Activated T-helper 1 cell treated with Interleukin-2 at 50 U/mL for 16 hours (primary cell): Measurements from ENCODE around the gene MIGA2.
"Not testable (repeated sequence)": the region's sequence is repeated elsewhere in the genome, so short reads cannot be mapped to it uniquely, and the experiment has no call there.

ENCODE experiments used
- DNase-seq: peaks from one replicate; pipeline ENCODE4 v3.0.0-alpha.2; 2020; ENCODE audit warnings: low read depth

MIGA2 gene

GRCh38 chr9:129102095-129102525, 65.7 kb downstream of the MIGA2 start:
- DNase-seq, result no peak

- no peak for DNase-seq
Measured at GRCh38 chr9:129102791-129103594, 66.6 kb downstream of the MIGA2 start.

- no peak for DNase-seq
Measured at GRCh38 chr9:129103595-129103965, 67.2 kb downstream of the MIGA2 start.

GRCh38 chr9:129104051-129104450, 67.6 kb downstream of the MIGA2 start:
- DNase-seq, result no peak

GRCh38 chr9:129105857-129106694, 69.7 kb downstream of the MIGA2 start:
- DNase-seq, result no peak

- no peak for DNase-seq
Measured at GRCh38 chr9:129107651-129108050, 71.2 kb downstream of the MIGA2 start.

GRCh38 chr9:129108083-129108804, 71.8 kb downstream of the MIGA2 start:
- no peak for DNase-seq

- DNase-seq, result no peak
Measured at GRCh38 chr9:129108805-129109536, 72.5 kb downstream of the MIGA2 start.

GRCh38 chr9:129109537-129109903, 73.1 kb downstream of the MIGA2 start:
- no peak for DNase-seq

- DNase-seq, result no peak
Measured at GRCh38 chr9:129109952-129110739, 73.7 kb downstream of the MIGA2 start.

GRCh38 chr9:129110740-129111527, 74.5 kb downstream of the MIGA2 start, which contains the start of the genes CRAT and PTPA:
TSS of gene CRAT (minus strand) at chr9:129110793. CDS start at chr9:129110509, 284 bp downstream.
TSS of gene PTPA (plus strand) at chr9:129111415. CDS start at chr9:129111601, 186 bp downstream.
- DNase-seq, result peak; percentile 92

- DNase-seq, result no peak
Measured at GRCh38 chr9:129111528-129112151, 75.2 kb downstream of the MIGA2 start.

- not testable (repeated sequence) for DNase-seq
Measured at GRCh38 chr9:129112526-129112925, 76.1 kb downstream of the MIGA2 start.

- no peak for DNase-seq
Measured at GRCh38 chr9:129113645-129114304, 77.3 kb downstream of the MIGA2 start.

GRCh38 chr9:129118799-129119198, 82.4 kb downstream of the MIGA2 start:
- no peak for DNase-seq

GRCh38 chr9:129121483-129121882, 85.1 kb downstream of the MIGA2 start:
- no peak for DNase-seq
